H1 (cell line): ENCODE measurements around the gene CWC25. TPM values are rescaled to one million over a fixed set of nuclear protein-coding genes. Genes with fewer than 3 reads are reported as not detected.

Source experiments
- CTCF ChIA-PET: fragments of 300-600 bp; sonication (Branson Sonifier 250); formaldehyde crosslinking; loops from one replicate; lab custom pipeline; 2021; ENCODE audit not compliant: partially characterized antibody; lab: Charles Lee
- POLR2A ChIA-PET: fragments of 300-600 bp; sonication (Branson Sonifier 250); formaldehyde crosslinking; loops from one replicate; lab custom pipeline; 2021; ENCODE audit warnings: inconsistent platforms; ENCODE audit not compliant: partially characterized antibody; lab: Charles Lee
- DNase-seq, 2 experiments: peaks; one replicate each; pipeline versions ENCODE4 v3.0.0 to v3.0.0-alpha.2; 2010 to 2022; ENCODE audit warnings: low spot score in 2 of 2, low read depth in 1 of 2, mixed read lengths in 1 of 2
- FAIRE-seq: peaks from 2 replicates; lab custom pipeline; 2011; peaks lifted over from hg19 to GRCh38; lab: Jason Lieb, UNC
- H2AFZ ChIP-seq: 2 replicates; pipeline ENCODE4 v1.8.1; 2012; ENCODE audit warnings: low read length, inconsistent platforms
- H2AK5ac ChIP-seq: 2 replicates; pipeline ENCODE4 v1.6.1; 2013; ENCODE audit warnings: low read depth, low read length
- H2BK120ac ChIP-seq: replicated peaks from 2 replicates; pipeline ENCODE3; 2013; ENCODE audit warnings: low read depth, low read length, inconsistent platforms
- H2BK12ac ChIP-seq: 2 replicates; pipeline ENCODE4 v1.6.1; 2013; ENCODE audit warnings: low read depth, low read length
- H2BK15ac ChIP-seq: 2 replicates; pipeline ENCODE4 v1.6.1; 2013; ENCODE audit warnings: low read length
- H2BK20ac ChIP-seq: 2 replicates; pipeline ENCODE4 v1.6.1; 2013; ENCODE audit warnings: low read length
- H2BK5ac ChIP-seq: 2 replicates; pipeline ENCODE4 v1.6.1; 2013; ENCODE audit warnings: low read depth, low read length
- H3K14ac ChIP-seq: 2 replicates; pipeline ENCODE4 v1.6.1; 2013; ENCODE audit warnings: inconsistent platforms; ENCODE audit not compliant: insufficient read length
- H3K18ac ChIP-seq: 2 replicates; pipeline ENCODE4 v1.6.1; 2013; ENCODE audit warnings: low read length; ENCODE audit errors: extremely low read depth
- H3K23ac ChIP-seq: 2 replicates; pipeline ENCODE4 v1.6.1; 2013; ENCODE audit warnings: inconsistent platforms; ENCODE audit not compliant: insufficient read length
- H3K23me2 ChIP-seq: 2 replicates; pipeline ENCODE4 v1.6.1; 2013; ENCODE audit warnings: low read depth, low read length
- H3K27ac ChIP-seq: 2 replicates; pipeline ENCODE4 v1.6.1; 2011; ENCODE audit warnings: low read depth, low read length, inconsistent platforms
- H3K27me3 ChIP-seq, 4 experiments: replicated peaks in 1 of 4; 1 replicate in 1 of 4; 2 replicates in 3 of 4; pipeline versions ENCODE4 v1.6.1 to v1.8.1; 2011 to 2013; ENCODE audit warnings: low read length in 3 of 4, mild to moderate bottlenecking in 3 of 4, inconsistent platforms in 2 of 4, mixed read lengths in 2 of 4, moderate library complexity in 1 of 4; ENCODE audit not compliant: control insufficient read depth in 3 of 4, insufficient read depth in 3 of 4; ENCODE audit errors: extremely low read depth in 1 of 4
- H3K36me3 ChIP-seq, 4 experiments: 2 replicates each; pipeline versions ENCODE4 v1.6.1 to v1.8.1; 2011 to 2013; ENCODE audit warnings: mild to moderate bottlenecking in 4 of 4, low read length in 3 of 4, moderate library complexity in 2 of 4, control low read depth in 1 of 4, inconsistent platforms in 1 of 4; ENCODE audit not compliant: insufficient read depth in 4 of 4, control insufficient read depth in 2 of 4
- H3K4ac ChIP-seq: replicated peaks from 2 replicates; pipeline ENCODE3; 2013; ENCODE audit warnings: low read length, low read depth, mixed read lengths, inconsistent platforms; ENCODE audit not compliant: insufficient read length
- H3K4me1 ChIP-seq, 4 experiments: replicated peaks in 1 of 4; 1 replicate in 1 of 4; 2 replicates in 3 of 4; pipeline versions ENCODE4 v1.6.1 to v1.8.1; 2011 to 2013; ENCODE audit warnings: low read length in 3 of 4, inconsistent platforms in 2 of 4, mixed read lengths in 1 of 4; ENCODE audit not compliant: insufficient read depth in 4 of 4, control insufficient read depth in 3 of 4
- H3K4me2 ChIP-seq, 2 experiments: 2 replicates each; pipeline versions ENCODE4 v1.6.1 to v1.8.1; 2011 to 2013; ENCODE audit warnings: low read depth in 2 of 2, low read length in 2 of 2, control low read depth in 1 of 2, inconsistent platforms in 1 of 2, mild to moderate bottlenecking in 1 of 2; ENCODE audit not compliant: insufficient read depth in 1 of 2
- H3K4me3 ChIP-seq, 4 experiments: fragments of 200-600, 300-600 bp in 1 of 4; sonication (generic), shearing (Covaris generic), sonication (Bioruptor Twin) in 1 of 4; 2 replicates each; pipeline versions ENCODE4 v1.5.1 to v1.8.1; 2011 to 2016; ENCODE audit warnings: low read length in 4 of 4, low read depth in 3 of 4, control low read depth in 2 of 4, inconsistent platforms in 2 of 4, mild to moderate bottlenecking in 2 of 4, mixed read lengths in 1 of 4, moderate library complexity in 1 of 4; ENCODE audit not compliant: insufficient read depth in 2 of 4; ENCODE audit errors: extremely low read depth in 1 of 4
- H3K56ac ChIP-seq: replicated peaks from 2 replicates; pipeline ENCODE3; 2013; ENCODE audit warnings: low read depth, mild to moderate bottlenecking, mixed read lengths, low read length, inconsistent platforms; ENCODE audit not compliant: insufficient read length
- H3K79me1 ChIP-seq: 2 replicates; pipeline ENCODE4 v1.6.1; 2013; ENCODE audit warnings: low read depth, low read length, control low read depth
- H3K79me2 ChIP-seq, 2 experiments: 2 replicates each; pipeline versions ENCODE4 v1.6.1 to v1.8.1; 2012 to 2013; ENCODE audit warnings: low read length in 2 of 2, mild to moderate bottlenecking in 2 of 2, inconsistent platforms in 1 of 2; ENCODE audit not compliant: insufficient read depth in 2 of 2, control insufficient read depth in 1 of 2
- H3K9ac ChIP-seq, 4 experiments: replicated peaks in 1 of 4; 1 replicate in 1 of 4; 2 replicates in 3 of 4; pipeline versions ENCODE4 v1.6.1 to v1.8.1; 2011 to 2013; ENCODE audit warnings: low read depth in 3 of 4, low read length in 3 of 4, control low read depth in 2 of 4, mild to moderate bottlenecking in 2 of 4, moderate library complexity in 2 of 4, inconsistent platforms in 1 of 4; ENCODE audit errors: extremely low read depth in 1 of 4
- H3K9me3 ChIP-seq, 2 experiments: 2 replicates each; pipeline versions ENCODE4 v1.6.1 to v1.8.1; 2012 to 2013; ENCODE audit warnings: mild to moderate bottlenecking in 2 of 2, moderate library complexity in 2 of 2, control low read depth in 1 of 2, inconsistent platforms in 1 of 2, low read depth in 1 of 2, low read length in 1 of 2, mixed read lengths in 1 of 2; ENCODE audit not compliant: insufficient read depth in 2 of 2
- H4K20me1 ChIP-seq, 2 experiments: replicated peaks in 1 of 2; 2 replicates each; pipeline versions ENCODE3 to v1.8.1; 2011 to 2013; ENCODE audit warnings: inconsistent platforms in 2 of 2, low read length in 2 of 2, mild to moderate bottlenecking in 1 of 2; ENCODE audit not compliant: insufficient read depth in 2 of 2, control insufficient read depth in 1 of 2
- H4K5ac ChIP-seq: 2 replicates; pipeline ENCODE4 v1.6.1; 2013; ENCODE audit warnings: low read length, low read depth, mixed read lengths, inconsistent platforms; ENCODE audit not compliant: insufficient read length
- H4K8ac ChIP-seq: 2 replicates; pipeline ENCODE4 v1.8.0; 2013; ENCODE audit warnings: mild to moderate bottlenecking, moderate library complexity, low read length, inconsistent platforms; ENCODE audit not compliant: insufficient read depth; ENCODE audit errors: extremely low read depth
- H4K91ac ChIP-seq: replicated peaks from 2 replicates; pipeline ENCODE3; 2013; ENCODE audit warnings: low read length, mixed read lengths, inconsistent platforms; ENCODE audit not compliant: insufficient read length
- ATF3 ChIP-seq: IDR thresholded peaks from 2 replicates; pipeline ENCODE4 v1.6.1; 2011; ENCODE audit warnings: low read depth, mild to moderate bottlenecking, low read length; ENCODE audit not compliant: insufficient read depth
- CBX5 ChIP-seq: fragments of 300-800, 300-1000 bp; sonication (generic); IDR thresholded peaks from 2 replicates; pipeline ENCODE4 v1.7.1; 2016; ENCODE audit warnings: antibody characterized with exemption, low read length, low read depth
- JUND ChIP-seq: IDR thresholded peaks from 2 replicates; pipeline ENCODE4 v1.6.1; 2011; ENCODE audit warnings: mild to moderate bottlenecking, improper control_type of control experiment, low read length
- NANOG ChIP-seq: IDR thresholded peaks from 2 replicates; pipeline ENCODE4 v1.6.1; 2011; ENCODE audit warnings: low read length, low read depth, mild to moderate bottlenecking, inconsistent platforms; ENCODE audit not compliant: insufficient read depth, poor library complexity, severe bottlenecking
- PHF8 ChIP-seq: fragments of 200-600 bp; sonication (generic); conservative IDR thresholded peaks from 2 replicates; pipeline ENCODE4 v1.7.1; 2012; ENCODE audit warnings: low read depth, mild to moderate bottlenecking, inconsistent platforms, low read length, moderate library complexity
- POLR2AphosphoS5 ChIP-seq: IDR thresholded peaks from 2 replicates; pipeline ENCODE4 v1.6.1; 2011; ENCODE audit warnings: low read depth, low read length
- POU5F1 ChIP-seq: IDR thresholded peaks from 2 replicates; pipeline ENCODE4 v1.6.1; 2011; ENCODE audit warnings: low read depth, mild to moderate bottlenecking, low read length, moderate library complexity
- SIRT6 ChIP-seq: IDR thresholded peaks from one replicate; pipeline ENCODE4 v1.7.1; 2012; ENCODE audit warnings: low read length, inconsistent platforms
- TAF7 ChIP-seq: optimal IDR thresholded peaks from 2 replicates; pipeline ENCODE3; 2011; ENCODE audit warnings: low read depth, mild to moderate bottlenecking, inconsistent platforms, low read length, moderate library complexity, borderline replicate concordance
- TEAD4 ChIP-seq: IDR thresholded peaks from 2 replicates; pipeline ENCODE4 v1.6.1; 2012; ENCODE audit warnings: low read depth, low read length, inconsistent platforms, mixed read lengths
- USF2 ChIP-seq: IDR thresholded peaks from 2 replicates; pipeline ENCODE4 v1.6.1; 2011; ENCODE audit warnings: low read length, improper control_type of control experiment
- ZNF274 ChIP-seq: IDR thresholded peaks from 2 replicates; pipeline ENCODE4 v1.7.0; 2012; ENCODE audit warnings: low read length, borderline replicate concordance; ENCODE audit errors: extremely low read depth
- WGBS, 2 experiments: shearing (Covaris generic) in 1 of 2; methylation state at CpG; one replicate each; pipeline versions ENCODE4 v1.1.6 to v1.1.7; 2013 to 2015; ENCODE audit warnings: low lambda C conversion rate in 2 of 2, mixed read lengths in 2 of 2, inconsistent platforms in 1 of 2, low coverage in 1 of 2, missing lambda C conversion rate in 1 of 2; ENCODE audit not compliant: insufficient replicate concordance in 2 of 2, insufficient coverage in 1 of 2, insufficient read length in 1 of 2; ENCODE audit errors: extremely low coverage in 1 of 2, missing lambda C conversion rate in 1 of 2; 5-methylcytosine and 5-hydroxymethylcytosine counted together
- polyA plus RNA-seq, 7 experiments: library from polyadenylated mRNA; depleted of rRNA in 3 of 7; stranded (reverse) in 5 of 7; unstranded in 2 of 7; fragments of >200 nt in 5 of 7; fragments of 200-250 nt in 2 of 7; gene quantifications; 1 replicate in 5 of 7; 2 replicates in 1 of 7; 4 replicates in 1 of 7; pipeline versions ENCODE4 v1.2.1 to v1.2.3, GENCODE V29; 2011 to 2013; ENCODE audit warnings: missing spikeins in 2 of 7, mixed read lengths in 2 of 7
- total RNA-seq: library from RNA; stranded (reverse); fragmentation: NEBNext Ultra II Directional; extraction: Animal tissue kit (Norgen Biotek cat#: 25700); gene quantifications from 2 replicates; pipeline ENCODE4 v1.2.1, GENCODE V29; 2021

Gene CWC25
- total and polyA plus RNA-seq, 2 of the 8 experiments (the other 6 are each of a cell fraction or from before 2014, with no cell fraction given): 11.1 to 13.1 TPM

GRCh38 chr17:38789185-38789584 is 35.9 kb downstream of the CWC25 start:
- no peak overlapping the region for H4K8ac ChIP-seq
- H4K91ac ChIP-seq: no peak overlapping the region
- H2AK5ac ChIP-seq: no peak overlapping the region
- H2BK120ac ChIP-seq: no peak overlapping the region
- H3K4me1 ChIP-seq: peaks cover 0 to 5% (median under 1%) of the 10 kb centered on the region in 4 experiments; a peak in 3 of 7 replicates
- H3K27ac ChIP-seq: no peak overlapping the region
- peak overlapping the region in 1 of 2 experiments; percentile 30; a peak in 2 of 4 replicates for H3K4me2 ChIP-seq
- H2BK12ac ChIP-seq: 0 out of 2 replicates have a peak overlapping the region, but pooled peaks have one; percentile 23
- peaks cover 6 to 27% (median 20%) of the 10 kb centered on the region in 4 experiments; a peak in 7 of 8 replicates for H3K36me3 ChIP-seq
- no peak overlapping the region for H3K56ac ChIP-seq
- peaks cover 0 to 20% of the 10 kb centered on the region in 2 experiments; a peak in 2 of 4 replicates for H3K79me2 ChIP-seq
- no peak overlapping the region for H3K23ac ChIP-seq
- H3K4ac ChIP-seq: no peak overlapping the region
- ChIA-PET CTCF (interaction anchor here (0.7 to 2.7 kb wide), 6 partner anchors 8 to 133 kb away, joined by 3 to 8 read pairs (median 4); no protein-coding TSS in a partner anchor), POLR2A (interaction anchor here (1.0 to 1.9 kb wide), 6 partner anchors 8 to 48 kb away, joined by 3 to 6 read pairs (median 4); partner anchors contain the start of gene PIP4K2B)
- H2AFZ ChIP-seq: no peak overlapping the region
- H3K4me3 ChIP-seq: peak overlapping the region in 2 of 4 experiments; percentile 3; a peak in 3 of 8 replicates
- H3K9me3 ChIP-seq: no peaks in the 10 kb centered on the region
- H3K23me2 ChIP-seq: no peaks in the 10 kb centered on the region
- peaks cover 4% of the 10 kb centered on the region; the same call in 1 of the 2 replicates for H3K79me1 ChIP-seq
- FAIRE-seq (no peak), DNase-seq (no peak)
- H4K5ac ChIP-seq: no peak overlapping the region
- no peak overlapping the region for H3K18ac ChIP-seq
- no peak overlapping the region for H3K9ac ChIP-seq
- no peak overlapping the region for H2BK15ac ChIP-seq
- H3K27me3 ChIP-seq: no peaks in the 10 kb centered on the region
- H4K20me1 ChIP-seq: peaks cover 0 to 12% of the 10 kb centered on the region in 2 experiments
- no peak overlapping the region for H3K14ac ChIP-seq
- H2BK20ac ChIP-seq: no peak overlapping the region
- no peak overlapping the region for H2BK5ac ChIP-seq
- 60% methylated on average over 1 of the region's 1 CpG; no CpG with 5 or more reads in 1 of the 2 experiments for WGBS, 2 experiments
- TF ChIP-seq NANOG (no peak), POLR2AphosphoS5 (no peak), SIRT6 (no peak), TEAD4 (no peak), USF2 (no peak), ZNF274 (no peak), PHF8 (no peak), POU5F1 (no peak), ATF3 (no peak), TAF7 (no peak), CBX5 (no peak), JUND (no peak)
